Fibroblast of upper back skin (primary cell): ENCODE results near the gene VMAC.

Experiments used
- DNase-seq: peaks from one replicate; pipeline ENCODE4 v3.0.0-alpha.2; 2013

The VMAC gene

GRCh38 chr19:5932609-5933262, 28.1 kb downstream of the VMAC start:
- DNase-seq: no peak

DNA sequence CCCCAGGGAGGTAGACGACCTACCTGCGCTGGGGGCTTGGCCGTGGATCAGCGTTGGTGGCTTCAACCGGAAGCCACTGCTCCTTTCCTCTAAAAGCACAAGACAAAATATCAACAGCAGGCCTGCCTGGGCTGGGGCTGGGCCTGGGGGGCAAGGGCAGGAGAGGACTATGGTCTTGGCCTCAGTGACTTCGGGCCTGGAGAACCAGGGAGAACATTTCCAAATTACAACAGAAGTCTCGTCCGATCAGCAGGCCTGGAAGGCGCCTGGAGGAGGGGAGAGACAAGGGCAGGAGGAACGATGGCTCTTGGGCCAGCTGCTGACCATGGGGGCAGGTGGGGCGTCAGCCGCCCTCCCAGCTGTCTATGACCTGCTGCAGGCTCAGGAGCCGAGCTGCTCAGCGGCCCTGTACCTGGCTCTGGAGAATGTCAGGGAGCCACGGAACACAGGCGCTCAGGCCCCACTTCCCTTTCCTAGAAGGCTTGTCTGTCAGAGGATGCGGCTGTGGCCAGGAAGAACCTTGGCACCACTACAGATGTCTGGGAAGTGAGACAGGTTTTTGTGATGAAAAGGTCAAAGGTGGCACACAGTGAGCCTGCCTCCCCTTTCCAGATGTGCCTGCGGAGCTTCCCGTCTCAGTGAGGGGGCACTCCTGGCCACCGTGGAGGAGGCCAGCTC, 28.9 kb downstream of the VMAC start:
- no peak for DNase-seq

DNA sequence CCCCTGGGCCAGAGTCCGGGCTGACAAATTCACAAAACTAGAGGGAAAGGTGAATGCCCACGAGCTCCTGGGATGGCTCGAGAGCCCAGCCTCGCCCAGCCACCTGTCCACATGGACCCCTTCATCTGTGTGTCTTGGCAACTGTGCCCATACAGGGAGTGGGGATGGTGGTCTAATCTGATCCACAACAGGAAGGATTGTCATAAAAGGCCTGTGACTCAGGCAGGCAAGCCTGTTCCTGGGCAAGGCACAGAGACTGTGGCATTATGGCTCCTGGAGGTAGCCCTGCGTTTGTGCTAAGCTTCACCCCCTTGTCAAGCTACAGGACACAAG, 29.4 kb downstream of the VMAC start:
- no peak for DNase-seq

DNA sequence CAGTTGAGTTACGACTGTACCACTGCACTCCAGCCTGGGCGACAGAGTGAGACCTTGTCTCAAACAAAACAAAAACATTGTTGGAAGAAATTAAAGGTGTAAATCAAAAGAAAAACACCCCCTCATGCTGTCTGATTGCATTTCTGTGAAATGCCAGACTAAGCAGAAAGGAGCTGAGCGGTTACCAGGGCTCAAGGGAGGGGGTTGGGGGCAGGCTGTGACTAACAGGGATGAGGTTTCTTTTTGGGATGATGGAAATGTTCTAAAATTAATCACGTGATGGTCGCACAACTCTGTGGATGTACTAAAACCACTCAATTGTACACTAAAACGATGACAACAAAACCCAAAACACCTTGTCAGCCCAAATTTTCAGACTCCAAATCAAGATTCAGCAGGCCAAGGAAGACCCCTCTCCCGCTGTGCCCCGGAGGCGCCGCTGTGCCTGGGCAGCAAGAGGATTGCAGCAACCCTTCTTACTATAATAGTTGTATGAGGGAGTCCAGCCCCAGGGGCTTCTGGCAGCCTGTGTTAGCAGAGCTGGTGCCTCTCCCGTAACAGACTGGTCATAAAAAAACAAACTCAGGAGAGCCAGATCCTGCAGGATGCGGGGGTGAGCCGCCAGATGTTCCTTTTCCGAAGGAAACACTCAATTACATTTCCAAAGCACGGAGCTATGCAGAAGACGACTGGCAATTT, 30.3 kb downstream of the VMAC start:
- peak; percentile 59 for DNase-seq

DNA sequence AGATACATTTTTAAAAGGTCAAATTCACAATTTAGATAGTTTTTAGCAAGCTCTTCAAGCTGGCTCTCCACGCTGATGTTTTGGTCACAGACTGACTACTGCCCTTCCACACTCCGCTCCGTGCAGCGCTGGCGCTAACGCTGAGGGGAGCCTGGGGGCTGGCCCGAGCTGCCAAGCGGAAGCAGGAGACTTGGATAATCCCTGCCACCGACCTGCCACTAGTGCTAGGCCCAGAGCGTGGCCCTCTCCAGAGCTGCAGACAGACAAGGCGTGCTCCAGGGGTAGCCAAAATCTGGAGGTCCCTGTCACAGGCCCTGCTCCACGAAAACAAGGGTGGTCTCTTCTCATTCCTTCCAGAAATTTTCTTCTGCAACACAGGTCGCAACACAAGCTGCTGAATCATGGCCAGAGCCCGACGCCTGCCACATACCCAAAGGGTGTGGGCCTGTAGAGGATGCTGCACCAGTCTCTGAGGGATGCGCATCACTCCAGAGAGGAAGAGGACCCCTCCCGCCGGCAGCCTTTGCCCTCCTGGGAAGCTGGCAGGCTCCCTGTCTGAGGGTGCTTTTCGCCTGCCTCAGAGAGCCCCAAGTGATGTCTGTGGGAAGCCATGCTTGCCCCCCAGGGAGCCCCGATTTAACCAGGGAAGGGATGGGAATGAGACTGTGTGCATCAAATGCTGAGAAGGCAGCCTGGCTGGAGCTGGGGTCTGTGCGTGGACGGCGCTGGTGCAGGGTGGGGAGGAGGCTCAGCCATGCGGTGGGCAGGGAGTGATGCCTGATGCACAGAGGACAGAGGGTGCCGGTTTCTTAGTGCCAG, 31.0 kb downstream of the VMAC start:
- DNase-seq: no peak

GRCh38 chr19:5936292-5936592, 31.6 kb downstream of the VMAC start:
- DNase-seq: no peak

GRCh38 chr19:5937550-5937949, 32.9 kb downstream of the VMAC start:
- no peak for DNase-seq

DNA sequence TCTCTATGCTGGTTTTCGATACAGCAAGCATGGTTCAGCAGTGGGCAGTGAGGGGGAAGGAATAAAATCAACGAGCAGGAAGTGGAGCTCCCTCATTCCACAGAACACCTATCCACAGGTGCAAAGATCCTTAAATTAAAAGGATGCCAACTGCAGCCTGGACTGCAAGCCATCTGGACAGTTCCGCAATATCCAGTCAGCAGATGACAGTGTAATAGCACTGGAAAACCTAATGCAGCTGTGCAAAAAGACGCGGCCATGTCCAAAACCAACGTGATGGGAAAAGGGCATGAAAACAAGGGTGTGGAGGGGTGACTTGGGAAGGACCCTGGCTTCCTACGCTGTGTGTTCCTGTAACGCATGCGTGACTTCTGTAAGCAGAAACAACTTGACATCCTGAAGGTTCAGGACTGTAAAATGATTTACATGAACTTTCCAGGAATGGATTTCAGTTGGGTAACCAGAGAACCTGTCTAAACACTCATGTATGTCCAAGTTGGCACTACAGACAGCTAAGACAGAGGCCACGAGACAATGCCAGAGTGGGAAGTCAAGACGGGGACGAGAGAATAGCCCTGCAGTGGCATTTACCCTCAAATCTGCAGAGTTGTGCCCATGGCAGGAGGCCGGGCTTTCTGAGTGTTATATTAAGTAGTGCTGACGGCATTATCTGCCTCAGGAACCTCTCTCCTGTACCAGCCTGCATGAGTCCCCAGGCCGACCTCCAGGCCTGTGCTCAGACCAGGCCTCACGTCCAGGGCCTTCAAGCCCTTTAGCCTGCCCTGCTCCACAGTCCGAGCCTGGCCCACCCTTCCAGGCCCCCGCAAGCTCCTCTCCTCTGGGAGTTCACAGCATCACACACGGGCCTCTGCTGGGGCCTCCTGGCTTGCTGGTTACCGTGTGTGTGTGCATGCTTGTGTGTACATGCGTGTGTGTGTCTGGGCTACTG, 35.9 kb downstream of the VMAC start:
- no peak for DNase-seq

DNA sequence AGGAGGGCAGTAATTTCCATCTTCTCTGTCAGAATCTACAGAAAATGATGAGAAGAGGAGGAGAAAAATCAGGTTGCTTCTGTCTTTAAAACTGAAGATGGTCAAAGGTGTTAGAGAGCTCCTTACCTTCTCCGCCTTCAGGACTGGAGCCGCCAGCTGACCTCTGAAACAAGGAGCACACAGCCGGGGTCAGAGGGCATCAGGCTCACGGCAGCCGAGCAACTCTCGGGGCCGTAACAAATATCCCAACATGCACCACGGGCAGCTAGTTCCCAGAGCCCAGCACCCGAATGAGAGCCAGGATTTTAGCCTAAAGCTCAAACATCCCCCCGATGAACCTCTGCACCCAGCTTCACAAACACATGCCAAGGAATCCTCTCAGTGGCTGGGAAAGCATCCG, 37.0 kb downstream of the VMAC start:
- no peak for DNase-seq

DNA sequence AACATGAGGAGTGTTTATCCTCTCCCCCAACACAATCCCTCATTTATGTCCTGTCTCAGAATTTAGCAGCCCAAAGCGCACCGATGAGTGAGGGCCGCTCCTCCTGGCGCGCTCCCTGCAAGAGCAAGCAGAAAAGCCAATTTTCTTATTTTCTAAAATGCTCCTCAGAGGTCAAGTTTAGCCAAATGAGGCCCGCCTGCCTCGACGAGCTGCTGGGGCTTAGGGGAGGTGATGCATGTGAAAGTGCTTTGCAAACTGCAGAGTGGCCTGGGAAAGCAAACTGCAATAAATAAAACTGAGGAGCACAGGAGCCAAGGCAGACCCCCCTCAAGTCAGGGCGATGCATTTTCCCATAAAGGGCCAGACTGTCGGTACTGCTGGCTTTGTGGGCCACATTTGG, 38.4 kb downstream of the VMAC start:
- DNase-seq: no peak

- peak; percentile 37 for DNase-seq
Measured at GRCh38 chr19:5943623-5944022, 39.0 kb downstream of the VMAC start.

DNA sequence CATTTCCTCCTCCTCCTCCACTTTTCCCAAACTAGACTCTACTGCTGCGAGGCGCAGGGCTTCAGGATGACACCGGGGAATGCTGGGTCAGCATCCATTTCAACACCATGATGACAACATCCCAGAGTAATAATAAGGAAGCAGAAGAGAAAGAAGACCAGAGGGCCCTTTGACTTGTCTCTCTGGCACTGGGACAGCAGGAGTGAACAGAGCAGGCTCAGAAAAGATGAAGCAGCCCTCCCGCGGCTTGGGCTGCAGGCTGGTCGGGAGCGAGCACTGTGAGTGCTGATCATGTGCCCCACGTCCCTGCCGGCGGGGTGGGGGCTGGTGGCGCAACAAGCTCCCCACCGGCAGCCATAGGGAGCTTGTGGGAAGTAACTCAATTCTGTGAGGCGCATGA, 42.8 kb downstream of the VMAC start:
- DNase-seq: peak; percentile 59

DNA sequence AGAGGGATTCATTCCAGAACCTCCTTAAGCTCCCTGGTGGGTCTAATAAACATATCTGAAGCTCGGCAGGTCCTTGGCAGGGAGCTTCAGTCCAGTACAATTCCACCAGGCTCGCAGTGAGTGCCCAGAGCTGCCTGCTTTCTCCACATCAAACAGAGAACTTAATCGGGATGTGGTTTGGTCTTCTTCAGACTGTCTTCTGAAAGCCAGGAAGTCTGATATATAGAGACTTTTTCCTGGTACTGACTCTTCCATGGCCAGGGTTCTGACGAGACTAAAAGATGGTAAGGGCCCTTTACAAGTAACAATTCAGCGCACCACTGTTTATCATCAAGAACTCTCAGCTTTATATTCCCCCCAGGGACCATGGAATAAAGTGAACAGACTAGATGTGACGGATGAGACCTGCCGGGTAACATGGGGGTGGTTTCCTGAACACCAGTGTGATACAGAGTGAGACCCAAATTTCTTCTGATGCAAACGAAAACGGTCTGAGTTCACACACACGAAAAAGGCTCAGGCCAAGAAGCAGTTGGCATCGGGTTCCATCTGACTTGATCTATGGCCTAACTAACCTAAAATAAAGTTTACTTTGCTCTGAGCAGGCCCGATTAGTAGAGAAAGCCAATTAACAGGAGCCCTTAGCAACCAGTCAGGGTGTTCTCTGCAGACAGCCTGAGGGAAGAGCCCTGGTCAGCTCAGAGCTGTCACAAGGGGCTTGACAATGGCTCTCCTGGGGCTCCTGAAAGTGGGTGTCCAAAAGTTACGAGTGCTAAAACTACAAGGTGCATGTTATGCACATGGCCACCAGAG, 44.3 kb downstream of the VMAC start:
- DNase-seq: no peak

GRCh38 chr19:5949792-5950305, 45.2 kb downstream of the VMAC start:
- no peak for DNase-seq

- no peak for DNase-seq
Measured at GRCh38 chr19:5950741-5951140, 46.1 kb downstream of the VMAC start.

DNA sequence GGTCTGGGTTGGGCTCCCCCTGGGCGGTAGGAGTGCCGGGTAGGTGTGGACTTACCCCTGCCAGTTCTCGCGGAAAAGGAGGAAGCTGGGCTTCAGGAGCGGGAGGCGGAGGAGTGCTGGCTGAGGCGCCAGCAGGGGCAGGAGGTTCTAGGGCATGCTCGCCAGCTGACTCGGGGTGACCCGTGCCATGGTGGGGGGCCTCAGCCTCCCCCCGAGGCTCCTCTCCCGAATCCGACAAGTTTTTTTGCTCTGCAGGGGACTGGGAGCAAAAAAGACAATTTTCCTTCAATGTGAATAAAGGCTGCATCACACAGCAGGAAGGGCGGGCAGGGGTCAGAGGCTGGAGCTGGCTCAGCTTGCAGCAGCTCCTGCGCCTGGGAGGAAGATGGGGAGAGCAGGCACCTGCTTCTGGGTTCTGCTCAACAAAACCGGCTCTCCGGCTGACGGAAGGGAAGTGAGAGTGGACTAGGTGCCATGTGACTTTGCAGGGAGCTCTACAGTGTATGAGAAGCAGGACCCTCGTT, 46.7 kb downstream of the VMAC start:
- DNase-seq: no peak

GRCh38 chr19:5952193-5953029, 47.7 kb downstream of the VMAC start:
- no peak for DNase-seq

- DNase-seq: peak; percentile 52
Measured at GRCh38 chr19:5953030-5953589, 48.4 kb downstream of the VMAC start.

- peak; percentile 50 for DNase-seq
Measured at GRCh38 chr19:5953680-5954213, 49.1 kb downstream of the VMAC start.

- DNase-seq: no peak
Measured at GRCh38 chr19:5954293-5954692, 49.6 kb downstream of the VMAC start.
